PC-9 (cell line): Measurements from ENCODE around the gene SMKR1.

Experiments used
- EZH2 ChIP-seq: fragments of 200-600 bp; sonication (generic); IDR thresholded peaks from 2 replicates; pipeline ENCODE4 v1.8.0; 2017; ENCODE audit warnings: antibody characterized with exemption, low read depth
- TF ChIP-seq, protein P1 (sequence below): fragments of 200-600 bp; sonication (generic); conservative IDR thresholded peaks from 2 replicates; pipeline ENCODE4 v1.6.1; 2017; ENCODE audit warnings: mixed run types, antibody characterized with exemption, mild to moderate bottlenecking, moderate library complexity

- TF ChIP-seq, protein P1, sequence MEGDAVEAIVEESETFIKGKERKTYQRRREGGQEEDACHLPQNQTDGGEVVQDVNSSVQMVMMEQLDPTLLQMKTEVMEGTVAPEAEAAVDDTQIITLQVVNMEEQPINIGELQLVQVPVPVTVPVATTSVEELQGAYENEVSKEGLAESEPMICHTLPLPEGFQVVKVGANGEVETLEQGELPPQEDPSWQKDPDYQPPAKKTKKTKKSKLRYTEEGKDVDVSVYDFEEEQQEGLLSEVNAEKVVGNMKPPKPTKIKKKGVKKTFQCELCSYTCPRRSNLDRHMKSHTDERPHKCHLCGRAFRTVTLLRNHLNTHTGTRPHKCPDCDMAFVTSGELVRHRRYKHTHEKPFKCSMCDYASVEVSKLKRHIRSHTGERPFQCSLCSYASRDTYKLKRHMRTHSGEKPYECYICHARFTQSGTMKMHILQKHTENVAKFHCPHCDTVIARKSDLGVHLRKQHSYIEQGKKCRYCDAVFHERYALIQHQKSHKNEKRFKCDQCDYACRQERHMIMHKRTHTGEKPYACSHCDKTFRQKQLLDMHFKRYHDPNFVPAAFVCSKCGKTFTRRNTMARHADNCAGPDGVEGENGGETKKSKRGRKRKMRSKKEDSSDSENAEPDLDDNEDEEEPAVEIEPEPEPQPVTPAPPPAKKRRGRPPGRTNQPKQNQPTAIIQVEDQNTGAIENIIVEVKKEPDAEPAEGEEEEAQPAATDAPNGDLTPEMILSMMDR = no peak
- TF ChIP-seq EZH2 = no peak
These were observed 12.8 kb upstream of the SMKR1 start for GRCh38 chr7:129489491-129489890.
